ENCODE data around the gene DUS4L.
A peak's percentile ranks its signal among the peaks of the same experiment; 100 is the strongest.
"Not testable (repeated sequence)": the region's sequence is repeated elsewhere in the genome, so short reads cannot be mapped to it uniquely, and the experiment has no call there.

Gene DUS4L, protein sequence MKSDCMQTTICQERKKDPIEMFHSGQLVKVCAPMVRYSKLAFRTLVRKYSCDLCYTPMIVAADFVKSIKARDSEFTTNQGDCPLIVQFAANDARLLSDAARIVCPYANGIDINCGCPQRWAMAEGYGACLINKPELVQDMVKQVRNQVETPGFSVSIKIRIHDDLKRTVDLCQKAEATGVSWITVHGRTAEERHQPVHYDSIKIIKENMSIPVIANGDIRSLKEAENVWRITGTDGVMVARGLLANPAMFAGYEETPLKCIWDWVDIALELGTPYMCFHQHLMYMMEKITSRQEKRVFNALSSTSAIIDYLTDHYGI

DNA sequence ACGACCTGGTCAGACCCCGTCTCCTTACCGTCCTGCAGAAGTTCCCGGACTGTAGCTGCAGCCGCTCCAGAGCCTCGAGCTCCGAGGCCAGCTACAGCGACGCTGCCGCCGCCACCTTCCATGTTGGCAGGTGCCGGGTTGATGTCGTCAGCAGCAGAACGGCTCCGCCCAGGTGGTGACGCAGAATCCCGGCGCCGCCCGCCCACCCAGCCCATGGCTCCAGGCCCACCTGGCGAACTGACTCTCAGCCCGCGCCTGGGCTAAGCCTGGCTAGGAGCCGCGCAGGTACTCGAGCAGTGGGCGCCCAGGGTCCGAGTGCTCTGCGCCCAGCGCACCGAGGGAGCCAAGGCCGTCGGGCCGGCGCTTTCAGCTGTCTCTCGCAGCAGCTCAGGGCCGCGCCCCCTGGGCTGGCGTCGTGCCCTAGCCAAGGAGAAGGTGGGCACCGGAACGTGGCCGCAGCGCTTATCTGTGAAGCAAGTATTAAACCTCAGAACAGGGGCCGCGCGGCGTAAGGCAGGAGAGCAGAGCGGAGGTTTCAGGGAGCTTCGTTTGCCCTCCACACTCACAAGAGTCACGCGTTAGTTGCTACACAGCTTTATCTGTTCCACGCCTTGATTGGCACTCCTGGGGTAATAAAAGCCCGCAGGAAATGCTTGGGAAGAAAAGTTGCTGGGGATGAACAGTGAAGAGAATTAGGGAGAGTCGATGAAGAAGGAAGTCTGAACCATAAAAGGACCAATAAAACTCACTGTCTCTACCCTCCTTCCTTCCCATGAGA lies at the start of gene DUS4L, which contains the start of gene COG5:
Gene DUS4L, plus strand, starts transcription at position 197 of the 778 bp plus-strand sequence. CDS start 3,100 bp downstream, outside the sequence.
Gene COG5, minus strand, starts transcription at position 146 of the 778 bp plus-strand sequence. Its CDS starts 24 bp downstream, at position 122.
- DNase-seq: peak; percentile 80

DNA sequence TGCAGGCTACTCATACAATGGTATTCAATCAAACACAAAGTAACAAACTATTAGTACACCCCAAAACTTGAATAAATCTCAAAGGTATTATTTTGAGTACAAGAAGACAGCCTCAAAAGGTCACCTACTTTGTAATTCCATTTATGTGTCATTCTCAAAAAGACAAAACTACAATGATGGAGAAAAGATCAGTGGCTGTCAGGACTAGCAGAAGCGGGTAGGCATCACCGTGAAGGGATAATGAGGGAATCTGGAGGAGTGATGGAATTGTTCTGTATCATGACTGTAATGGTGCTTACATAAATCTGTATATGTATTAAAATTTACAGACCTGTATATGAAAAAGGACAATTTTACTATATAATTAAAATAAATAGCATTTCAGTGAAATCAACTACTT lies 37.1 kb upstream of the DUS4L start:
- no peak for DNase-seq

DNA sequence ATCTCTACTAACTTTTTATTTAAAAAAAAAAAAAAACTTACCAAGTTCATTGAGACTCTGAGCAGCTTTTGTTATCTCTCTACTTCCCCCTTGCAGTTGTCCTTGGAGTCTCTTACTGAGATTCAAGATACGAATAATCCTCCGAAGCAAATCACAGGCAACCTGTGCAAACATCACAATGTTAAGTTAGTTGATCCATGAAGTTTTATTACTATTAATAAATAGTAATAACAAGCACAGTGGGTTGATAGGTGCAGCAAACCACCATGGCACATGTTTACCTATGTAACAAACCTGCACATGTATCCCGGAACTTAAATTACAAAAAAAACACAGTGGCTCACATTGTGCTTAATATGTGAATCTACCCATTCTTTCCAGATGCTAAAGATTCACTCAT lies 36.6 kb upstream of the DUS4L start:
- no peak for DNase-seq

DNA sequence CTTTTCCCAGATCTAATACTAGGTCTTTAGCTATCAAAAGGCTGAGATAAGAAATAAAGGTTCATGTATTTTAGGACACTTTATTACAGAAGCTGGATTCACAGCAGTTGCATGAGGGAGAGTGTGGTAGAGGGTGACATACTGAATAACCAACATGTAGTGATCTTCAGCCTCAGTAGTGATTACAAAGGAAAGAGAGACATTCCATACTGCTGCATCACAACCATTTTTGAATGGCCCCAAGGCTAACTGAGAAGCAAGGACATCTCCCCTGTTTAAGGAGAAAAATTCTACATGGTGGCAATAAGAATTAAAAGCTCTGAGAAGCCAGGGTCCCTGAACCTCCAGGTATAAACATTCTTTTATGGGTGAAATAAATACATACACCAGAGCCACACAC lies 35.3 kb upstream of the DUS4L start:
- DNase-seq: no peak

DNA sequence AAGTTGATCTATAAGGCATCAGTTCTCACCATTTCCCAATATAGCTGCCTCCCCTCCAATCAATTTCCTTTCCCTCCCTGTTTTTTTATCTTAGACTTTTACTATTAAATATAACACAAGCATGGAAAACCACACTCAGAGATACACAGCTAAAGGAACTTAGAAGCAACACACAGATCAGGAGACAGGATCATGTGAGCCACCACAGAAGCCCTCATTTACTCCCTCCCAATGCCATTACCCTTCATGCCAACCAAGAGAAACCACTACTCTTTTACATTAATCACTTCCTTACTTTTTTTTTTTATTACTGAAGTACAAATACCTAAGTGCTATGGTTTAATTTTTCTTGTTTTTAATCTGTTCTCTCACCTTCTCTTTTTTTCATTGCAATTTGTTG lies 33.0 kb upstream of the DUS4L start:
- DNase-seq: peak; percentile 6

DNA sequence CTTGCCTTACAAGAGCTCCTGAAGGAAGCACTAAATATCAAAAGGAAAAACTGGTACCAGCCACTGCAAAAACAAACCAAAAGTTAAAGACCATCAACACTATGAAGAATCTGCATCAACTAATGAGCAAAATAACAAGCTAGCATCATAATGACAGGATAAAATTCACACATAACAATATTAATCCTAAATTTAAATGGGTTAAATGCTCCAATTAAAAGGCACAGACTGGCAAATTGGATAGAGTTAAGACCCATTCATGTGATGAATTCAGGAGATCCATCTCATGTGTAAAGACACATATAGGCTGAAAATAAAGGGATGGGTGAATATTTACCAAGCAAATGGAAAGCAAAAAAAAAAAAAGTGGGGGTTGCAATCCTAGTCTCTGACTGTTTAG lies 29.6 kb upstream of the DUS4L start:
- DNase-seq: no peak

DNA sequence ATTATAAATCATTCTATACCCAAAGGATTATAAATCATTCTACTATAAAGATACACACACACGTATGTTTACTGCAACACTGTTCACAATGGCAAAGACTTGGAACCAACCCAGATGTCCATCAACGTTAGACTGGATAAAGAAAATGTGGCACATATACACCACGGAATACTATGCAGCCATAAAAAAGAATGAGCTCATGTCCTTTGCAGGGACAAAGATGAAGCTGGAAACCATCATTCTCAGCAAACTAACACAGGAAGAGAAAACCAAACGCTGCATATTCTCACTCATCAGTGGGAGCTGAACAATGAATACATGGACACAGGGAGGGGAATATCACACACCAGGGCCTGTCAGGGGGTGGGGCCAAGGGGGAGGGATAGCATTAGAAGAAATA lies 26.5 kb upstream of the DUS4L start:
- DNase-seq: not testable (repeated sequence)

DNA sequence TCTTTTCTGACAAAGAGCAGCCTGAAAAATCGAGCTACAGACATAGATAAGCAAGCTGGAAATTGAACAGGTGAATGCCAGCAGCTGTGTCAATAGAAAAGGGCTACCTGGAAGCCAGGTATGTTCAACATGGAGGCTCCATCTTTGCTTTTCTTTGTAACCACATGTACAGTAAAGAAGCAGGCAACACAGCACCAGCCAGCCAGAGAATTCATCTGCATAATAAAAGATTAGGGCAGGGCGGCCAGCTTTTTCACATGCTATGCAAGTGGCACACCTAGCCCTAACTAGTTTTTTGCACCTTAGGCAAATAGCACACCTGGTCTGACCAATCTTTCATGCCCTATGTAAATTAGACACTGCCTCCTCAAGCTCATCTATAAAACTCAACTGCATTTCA lies 25.8 kb upstream of the DUS4L start:
- no peak for DNase-seq

DNA sequence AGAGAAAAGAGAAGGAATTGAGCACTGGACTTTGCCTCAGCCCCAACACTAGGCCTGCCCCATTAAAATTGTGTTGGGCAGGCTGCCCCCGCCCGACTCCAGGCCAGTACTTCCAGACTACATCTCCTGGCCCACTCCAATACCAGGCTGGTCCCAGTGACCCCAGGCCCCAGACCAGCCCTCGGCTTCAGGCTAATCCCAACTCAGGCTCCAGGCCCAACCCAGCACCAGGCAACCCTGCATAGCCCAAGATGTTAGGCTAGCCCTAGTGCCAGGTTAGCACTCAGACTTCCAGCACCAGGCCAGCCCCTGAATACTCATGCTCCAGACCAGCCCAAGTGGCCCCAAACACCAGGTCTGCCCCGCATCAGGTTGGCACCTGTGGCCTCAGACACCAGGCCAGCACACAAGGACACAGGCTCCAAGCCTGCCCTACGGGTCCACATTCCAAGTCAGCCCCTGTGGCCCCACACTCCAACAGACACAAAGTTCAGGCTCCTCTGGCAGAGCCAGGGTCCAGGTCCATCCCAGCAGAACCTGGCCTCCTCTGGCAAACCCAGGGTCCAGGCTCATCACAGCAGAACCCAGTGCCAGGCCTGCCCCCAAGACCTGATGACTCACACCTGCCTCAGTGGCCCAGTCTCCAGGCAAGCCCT lies 20.3 kb upstream of the DUS4L start:
- DNase-seq: no peak

DNA sequence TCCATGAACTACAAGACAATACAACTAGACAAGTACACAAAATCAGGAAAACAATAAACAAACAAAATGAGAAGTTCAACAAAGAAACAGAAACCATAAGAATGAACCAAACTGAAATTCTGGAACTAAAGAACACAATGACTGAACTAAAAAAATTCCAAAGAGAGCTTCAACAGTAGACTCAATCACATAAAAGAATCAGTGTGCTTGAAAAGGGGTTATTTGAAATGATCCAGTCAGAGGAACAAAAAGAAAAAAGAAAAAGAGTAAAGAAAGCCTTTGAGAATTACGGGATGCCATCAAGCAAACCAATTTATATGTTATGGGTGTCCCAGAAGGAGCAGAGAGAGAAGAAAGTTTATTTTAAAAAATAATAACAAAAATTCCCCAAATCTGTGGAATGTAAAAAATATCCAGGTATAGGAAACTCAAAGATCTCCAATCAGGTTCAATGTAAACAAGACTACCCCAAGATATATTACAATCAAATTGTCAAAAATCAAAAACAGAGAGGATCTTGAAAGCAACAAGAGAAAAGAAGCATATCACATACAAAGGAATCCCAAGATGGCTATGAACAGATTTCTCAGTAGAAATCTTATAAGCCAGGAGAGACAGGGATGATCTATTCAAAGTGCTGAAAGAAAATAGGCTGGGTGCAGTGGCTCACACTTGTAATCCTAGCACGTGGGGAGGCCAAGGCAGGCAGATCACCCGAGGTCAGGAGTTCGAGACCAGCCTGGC lies 18.8 kb upstream of the DUS4L start:
- DNase-seq: no peak

DNA sequence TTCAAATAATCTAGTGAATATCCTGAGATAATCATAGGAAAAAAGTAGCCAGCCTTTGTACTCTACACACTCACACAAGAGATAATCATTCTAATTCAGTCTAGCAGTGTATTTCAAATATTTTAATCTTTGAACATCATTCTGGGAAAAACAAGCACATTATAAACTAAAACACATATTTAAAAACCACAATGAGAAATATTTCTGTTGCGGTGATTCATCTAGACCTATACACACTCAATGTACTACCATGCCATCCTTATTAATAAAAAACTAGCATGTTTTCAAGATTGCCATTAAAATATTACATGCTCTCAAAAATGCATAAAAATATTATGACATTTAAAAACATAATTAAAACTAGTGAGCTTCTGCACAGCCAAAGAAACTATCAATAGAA lies 11.8 kb upstream of the DUS4L start:
- no peak for DNase-seq

DNA sequence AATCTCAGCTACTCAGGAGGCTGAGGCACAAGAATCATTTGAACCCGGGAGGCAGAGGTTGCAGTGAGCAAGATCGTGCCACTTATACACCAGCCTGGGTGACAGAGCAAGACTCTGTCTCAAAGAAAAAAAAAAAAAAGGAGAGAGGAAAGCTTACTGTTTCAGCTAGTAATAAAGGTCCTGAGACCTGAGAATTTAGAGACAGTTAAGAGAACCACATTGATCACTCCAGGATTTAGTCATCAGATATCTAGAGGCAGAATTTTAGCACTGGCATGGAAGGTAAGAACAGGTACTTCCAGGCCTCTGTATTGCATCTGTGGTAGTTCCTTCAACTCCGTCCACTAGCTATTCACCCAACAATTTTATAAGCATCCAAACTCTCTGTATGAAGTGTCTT lies 7.9 kb upstream of the DUS4L start:
- no peak for DNase-seq

DNA sequence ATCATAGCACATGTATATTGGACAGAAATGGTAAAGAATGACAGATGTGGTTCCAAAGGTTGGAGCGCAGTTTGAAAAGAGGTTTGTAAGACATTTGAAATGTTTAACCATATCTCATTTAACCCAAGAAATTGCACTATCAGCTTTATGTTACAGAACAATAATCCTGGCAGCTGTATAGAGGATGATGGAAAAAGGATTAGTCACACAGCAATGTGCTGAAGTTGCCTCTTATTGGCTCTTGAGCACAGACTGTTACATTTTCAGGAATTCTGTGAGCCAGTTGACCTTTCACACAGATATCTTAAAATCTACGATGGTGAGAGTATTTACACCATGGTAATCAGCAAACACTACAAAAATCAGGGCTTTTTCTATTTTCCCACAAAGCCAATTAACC lies 3.9 kb upstream of the DUS4L start:
- no peak for DNase-seq

DNA sequence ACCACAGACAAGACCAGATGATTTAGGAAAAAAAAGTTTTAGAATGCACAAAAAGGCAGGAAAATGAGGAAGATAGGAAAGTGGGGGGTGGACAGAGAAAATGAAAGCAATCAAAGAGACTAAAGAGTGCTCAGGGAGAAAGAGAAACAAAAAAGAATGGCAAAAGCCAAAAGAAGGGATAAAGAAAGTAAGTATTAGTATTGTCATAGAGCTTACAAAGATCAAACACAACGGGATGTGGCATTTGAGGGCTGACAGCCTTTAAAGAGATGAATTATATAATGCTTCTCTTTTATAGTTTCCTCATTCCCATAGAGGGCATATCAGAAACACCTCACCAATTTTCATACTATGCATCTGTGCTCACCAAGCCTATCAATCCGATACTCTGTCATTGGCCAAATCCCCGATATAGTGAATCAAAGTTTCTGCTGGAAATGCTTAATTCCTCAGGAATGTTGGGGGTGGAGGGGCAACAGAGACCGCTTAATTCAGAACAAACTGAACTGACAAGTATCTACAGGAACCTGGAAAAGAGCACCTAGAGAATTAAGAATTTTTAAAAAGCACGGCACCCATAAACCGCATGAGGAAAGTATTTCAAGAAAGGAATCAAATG lies 2.8 kb upstream of the DUS4L start:
- no peak for DNase-seq

DNA sequence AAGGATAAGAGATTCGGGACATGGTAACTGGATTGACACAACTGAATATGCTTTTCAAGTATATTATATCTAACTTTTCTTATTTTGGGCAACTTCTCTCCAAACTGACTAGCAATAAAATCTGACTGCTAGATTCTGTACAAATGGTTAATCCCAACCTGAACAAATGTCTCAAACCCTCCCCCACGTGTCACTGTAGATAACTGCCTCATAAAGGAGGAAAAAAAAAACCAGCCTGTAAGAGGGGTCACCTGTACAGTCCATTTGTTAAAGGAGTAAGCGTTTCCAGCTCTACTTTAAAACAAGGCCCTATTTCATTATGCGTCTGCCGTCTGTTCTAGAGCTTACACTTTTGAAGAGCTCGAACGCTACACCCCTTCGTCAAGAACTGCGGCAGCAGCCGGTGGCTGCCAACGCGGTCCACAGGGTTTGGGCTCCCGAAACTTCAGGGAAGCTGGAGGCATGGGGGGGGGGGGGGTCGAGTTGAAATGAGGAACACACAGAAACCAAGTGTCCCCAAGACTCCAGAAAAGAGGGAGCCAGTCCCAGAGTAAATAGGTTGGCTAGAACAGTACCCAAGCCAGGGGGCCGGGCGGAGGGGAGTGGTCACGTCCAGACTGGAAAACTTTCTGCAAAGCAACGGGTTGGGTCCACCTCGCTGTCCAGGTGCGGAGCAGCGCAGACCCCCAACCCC lies 543 bp upstream of the DUS4L start:
- DNase-seq: peak; percentile 60

DNA sequence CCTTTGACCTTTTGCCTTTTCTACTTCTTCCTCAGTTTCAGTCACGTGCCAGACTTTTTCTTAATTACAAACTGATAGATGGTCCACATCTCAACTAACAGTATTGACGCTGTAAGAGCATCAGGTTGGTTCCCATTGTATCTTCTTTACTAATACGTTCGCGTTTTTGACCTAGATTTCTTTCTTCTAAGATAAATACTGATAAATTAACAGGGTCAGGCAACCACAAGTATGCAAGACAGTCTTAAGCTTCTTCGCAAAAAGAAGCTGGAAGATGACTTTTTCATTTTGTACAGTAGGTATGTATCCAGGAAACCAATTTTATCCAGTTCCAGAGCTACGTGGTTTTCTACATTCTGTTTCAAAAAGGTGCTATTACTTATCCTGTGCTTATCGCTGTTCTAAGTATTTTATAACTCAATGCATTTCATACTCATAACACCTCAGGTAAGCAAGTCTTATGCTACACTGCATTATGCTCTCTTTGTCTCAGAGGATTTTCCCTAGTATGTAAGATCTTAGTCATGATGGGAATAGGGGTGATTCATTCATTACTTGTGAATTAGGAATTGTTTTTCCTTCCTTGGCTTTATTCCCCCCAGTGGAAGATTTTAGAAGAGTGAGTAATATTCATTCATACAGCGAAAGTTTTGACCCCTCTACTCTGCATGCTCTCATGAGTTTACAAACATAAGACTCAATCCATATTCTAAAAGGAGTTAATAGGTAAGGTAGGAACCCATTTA lies 955 bp downstream of the DUS4L start:
- DNase-seq: no peak

DNA sequence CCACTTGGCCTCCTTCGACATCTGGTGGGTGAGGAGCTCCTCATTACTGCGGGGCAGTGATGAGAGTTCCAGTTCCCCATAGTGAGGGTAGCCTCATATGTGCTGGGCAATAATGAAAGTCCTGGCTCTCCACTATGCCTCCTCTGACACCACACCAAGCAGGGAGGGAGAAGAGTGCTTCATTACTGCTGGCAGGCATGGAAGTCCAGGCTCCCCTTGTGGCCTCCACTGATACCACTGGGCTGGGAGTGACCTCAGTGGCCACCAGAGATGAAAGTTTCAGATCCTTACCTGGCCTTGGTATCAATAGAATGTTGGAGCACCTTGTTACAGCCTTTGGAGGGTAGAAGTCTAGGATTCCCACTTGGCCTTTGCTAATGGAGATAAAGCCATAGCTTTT lies 6.5 kb downstream of the DUS4L start:
- no peak for DNase-seq

DNA sequence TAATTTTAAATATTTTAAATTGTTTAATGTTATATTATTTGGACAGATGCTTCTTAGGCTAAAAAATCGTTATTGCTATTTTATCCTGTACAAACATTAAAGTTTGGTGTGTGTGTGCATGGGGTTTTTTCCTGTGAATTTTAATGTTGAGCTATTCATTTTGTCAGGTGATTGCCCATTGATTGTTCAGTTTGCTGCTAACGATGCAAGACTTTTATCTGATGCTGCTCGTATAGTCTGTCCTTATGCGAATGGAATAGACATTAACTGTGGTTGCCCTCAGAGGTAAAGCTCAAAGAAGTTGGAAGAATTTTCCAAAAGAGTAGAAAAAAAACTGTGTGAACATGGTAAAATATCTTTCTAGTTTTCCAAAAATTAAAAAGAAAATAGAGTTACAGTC lies 9.8 kb downstream of the DUS4L start:
- no peak for DNase-seq

DNA sequence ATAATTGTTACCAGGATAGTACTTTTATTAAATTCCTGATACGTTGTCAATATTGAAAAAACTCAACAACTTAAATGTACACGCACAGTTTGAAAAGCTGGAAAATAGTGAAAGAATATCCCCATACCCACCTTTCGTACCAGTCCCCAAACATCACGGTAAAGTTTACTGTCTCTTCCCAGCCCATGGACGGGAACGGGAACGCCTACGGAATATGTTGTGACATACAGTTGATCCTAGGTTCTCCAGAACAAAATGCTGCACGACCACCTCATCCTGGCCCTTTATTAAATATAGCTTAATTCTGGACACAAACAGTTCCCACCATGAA lies 15.7 kb downstream of the DUS4L start:
- no peak for DNase-seq

DNA sequence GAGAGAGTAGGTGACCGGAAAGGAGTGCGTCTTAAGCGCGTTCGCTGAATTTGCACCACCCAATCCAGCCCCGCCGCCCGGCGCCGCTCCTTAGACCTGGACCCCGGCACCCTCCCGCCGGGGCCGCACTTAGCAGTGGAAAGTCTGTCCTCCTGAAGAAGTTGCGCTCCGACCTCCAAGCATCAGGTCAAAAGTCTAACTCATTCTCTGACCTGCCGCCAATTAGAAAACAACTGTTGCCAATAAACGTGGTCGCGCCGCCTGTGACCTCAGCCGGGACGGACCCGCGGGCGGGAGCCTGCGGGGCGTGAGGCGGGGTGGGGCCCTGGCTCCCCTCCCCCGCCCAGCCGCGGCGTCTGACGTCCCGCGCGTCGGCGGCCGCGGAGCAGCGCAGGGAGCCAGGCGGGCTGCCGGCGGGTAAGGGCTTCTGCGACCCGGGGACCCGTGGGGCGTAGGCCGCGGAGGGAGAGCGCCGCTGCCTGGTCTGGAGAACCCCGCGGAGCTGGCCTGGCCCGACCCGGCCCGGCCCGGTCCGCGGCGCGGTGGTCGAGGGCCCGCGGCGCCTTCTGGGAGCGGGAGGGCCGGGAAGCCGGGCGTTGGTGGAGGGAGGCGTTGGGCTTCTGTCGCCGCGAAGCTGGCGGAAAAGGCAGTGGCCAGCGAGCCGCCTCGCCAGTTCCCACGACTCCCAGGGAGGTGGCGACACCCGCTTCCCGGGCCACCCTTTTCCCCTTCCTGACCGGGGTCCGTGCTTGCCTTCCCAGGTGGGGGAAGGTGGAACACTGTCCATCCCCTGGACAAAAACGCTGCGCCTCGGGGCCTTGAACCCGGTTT lies 16.3 kb downstream of the DUS4L start, which contains the start of gene BCAP29:
Gene BCAP29, plus strand, starts transcription at position 362 of the 831 bp plus-strand sequence. CDS start 527 bp downstream, outside the sequence.
- DNase-seq: peak; percentile 80
